Ramos (cell line): ENCODE results near the gene GNA12.

Experiments
- in situ Hi-C: fragments of 300-500 bp; cut with MboI; formaldehyde crosslinking; loops from one replicate; pipeline ENCODE4 v1.14.3; 2022; ENCODE audit warnings: low sequenced_read_pairs; ENCODE audit not compliant: unreplicated experiment

The GNA12 gene

GRCh38 chr7:2869981-2870380, 25.9 kb upstream of the GNA12 start:
- in situ Hi-C loops: loop anchor here (5.0 to 25.0 kb wide), 3 partner anchors 277 to 1017 kb away; no protein-coding TSS in a partner anchor

- in situ Hi-C loops: loop anchor here (5.0 to 25.0 kb wide), 3 partner anchors 281 to 1021 kb away; no protein-coding TSS in a partner anchor
These were observed 22.5 kb upstream of the GNA12 start for GRCh38 chr7:2866601-2867000.

GRCh38 chr7:2864999-2865670, 21.0 kb upstream of the GNA12 start:
- in situ Hi-C loops: loop anchor here (5.0 to 25.0 kb wide), 3 partner anchors 282 to 1022 kb away; no protein-coding TSS in a partner anchor

- in situ Hi-C loops: loop anchor here (25.0 kb wide), 2 partner anchors 798 to 1023 kb away; no protein-coding TSS in a partner anchor
These were observed 20.3 kb upstream of the GNA12 start for GRCh38 chr7:2864204-2864985.

DNA sequence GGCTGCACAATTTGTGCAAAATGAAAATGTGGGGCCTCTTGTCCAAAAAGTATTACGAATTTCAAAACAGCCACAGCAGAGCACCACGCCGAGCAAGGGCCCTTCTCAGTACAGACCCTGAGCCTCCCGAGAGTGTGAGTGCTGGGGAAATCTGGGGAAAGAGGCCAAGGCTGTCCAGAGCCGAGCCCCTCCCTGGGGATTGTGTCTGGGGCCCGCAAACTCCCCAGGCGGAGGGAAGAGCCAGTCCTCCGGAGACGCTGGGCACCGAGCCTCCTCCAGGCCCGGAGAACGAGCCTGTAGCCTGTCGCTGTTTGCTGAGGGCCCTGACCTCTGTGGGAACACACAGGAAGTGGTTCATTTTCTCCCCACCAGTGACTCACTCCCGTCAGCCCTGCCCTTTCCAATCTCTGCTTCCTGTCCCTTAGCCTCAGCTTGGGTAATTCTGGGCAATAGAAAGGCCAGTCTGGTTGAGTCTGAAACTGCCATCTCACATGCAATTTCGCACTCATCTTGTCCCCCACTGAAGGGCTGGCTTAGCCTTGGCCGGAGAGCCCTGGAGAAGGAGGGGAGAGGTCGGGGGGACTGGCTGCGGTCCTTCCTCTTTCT, 19.5 kb upstream of the GNA12 start:
- in situ Hi-C loops: loop anchor here (25.0 kb wide), 2 partner anchors 799 to 1024 kb away; no protein-coding TSS in a partner anchor

- in situ Hi-C loops: loop anchor here (25.0 kb wide), 2 partner anchors 799 to 1024 kb away; no protein-coding TSS in a partner anchor
These were observed 18.8 kb upstream of the GNA12 start for GRCh38 chr7:2862831-2863361.

- in situ Hi-C loops: loop anchor here (25.0 kb wide), 2 partner anchors 801 to 1026 kb away; no protein-coding TSS in a partner anchor
These were observed 17.4 kb upstream of the GNA12 start for GRCh38 chr7:2861509-2861908.

GRCh38 chr7:2860627-2861133, 16.6 kb upstream of the GNA12 start:
- in situ Hi-C loops: loop anchor here (25.0 kb wide), 2 partner anchors 802 to 1027 kb away; no protein-coding TSS in a partner anchor

DNA sequence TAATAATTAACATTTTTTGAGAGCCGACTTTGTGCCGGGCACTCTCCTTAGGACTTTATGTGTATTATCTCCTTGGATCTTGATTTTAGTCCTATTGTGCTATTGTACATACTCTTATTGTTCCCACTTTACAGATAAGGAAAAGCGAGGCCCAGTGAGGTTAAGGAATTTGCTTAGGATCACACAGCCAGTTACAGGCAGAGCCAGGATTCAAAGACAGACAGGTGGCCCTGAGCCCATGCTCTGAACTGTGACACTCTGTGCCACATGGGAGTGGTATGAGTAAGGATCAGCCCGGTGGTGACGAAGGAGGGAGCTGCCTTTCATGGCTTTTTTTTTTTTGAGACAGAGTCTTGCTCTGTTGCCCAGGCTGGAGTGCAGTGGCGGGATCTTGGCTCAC, 15.8 kb upstream of the GNA12 start:
- in situ Hi-C loops: loop anchor here (25.0 kb wide), 2 partner anchors 802 to 1027 kb away; no protein-coding TSS in a partner anchor

- in situ Hi-C loops: loop anchor here (25.0 kb wide), 2 partner anchors 804 to 1029 kb away; no protein-coding TSS in a partner anchor
These were observed 14.5 kb upstream of the GNA12 start for GRCh38 chr7:2858621-2859020.

DNA sequence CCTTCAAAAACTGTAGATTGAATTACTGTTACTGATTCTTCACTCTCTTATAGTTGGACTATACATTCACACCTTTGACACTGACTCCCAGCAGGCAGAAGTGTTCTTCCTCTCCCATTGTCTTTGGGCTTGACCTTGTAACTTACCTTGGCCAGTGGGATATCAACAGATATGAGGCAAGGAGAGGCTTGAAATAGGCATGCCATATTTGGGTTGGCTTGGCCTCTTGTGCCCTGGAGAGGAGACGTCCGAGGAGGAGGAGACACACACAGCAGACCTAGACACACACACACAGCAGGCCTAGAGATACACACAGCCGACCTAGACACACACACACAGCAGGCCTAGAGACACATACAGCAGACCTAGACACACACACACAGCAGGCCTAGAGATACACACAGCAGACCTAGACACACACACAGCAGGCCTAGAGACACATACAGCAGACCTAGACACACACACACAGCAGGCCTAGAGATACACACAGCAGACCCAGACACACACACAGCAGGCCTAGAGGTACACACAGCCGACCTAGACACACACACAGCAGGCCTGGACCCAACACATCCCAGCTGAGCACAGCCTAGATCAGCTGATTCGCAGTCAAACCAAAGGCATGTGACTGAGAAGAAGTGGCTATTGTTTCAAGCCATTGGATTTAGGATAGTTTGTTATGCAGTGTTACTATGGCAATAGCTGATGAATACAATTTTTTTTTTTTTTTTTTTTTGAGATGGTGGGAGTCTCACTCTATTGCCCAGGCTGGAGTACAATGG, 12.5 kb upstream of the GNA12 start:
- in situ Hi-C loops: loop anchor here (25.0 kb wide), 2 partner anchors 806 to 1031 kb away; no protein-coding TSS in a partner anchor

GRCh38 chr7:2855386-2855785, 11.3 kb upstream of the GNA12 start:
- in situ Hi-C loops: loop anchor here (25.0 kb wide), 2 partner anchors 807 to 1032 kb away; no protein-coding TSS in a partner anchor

DNA sequence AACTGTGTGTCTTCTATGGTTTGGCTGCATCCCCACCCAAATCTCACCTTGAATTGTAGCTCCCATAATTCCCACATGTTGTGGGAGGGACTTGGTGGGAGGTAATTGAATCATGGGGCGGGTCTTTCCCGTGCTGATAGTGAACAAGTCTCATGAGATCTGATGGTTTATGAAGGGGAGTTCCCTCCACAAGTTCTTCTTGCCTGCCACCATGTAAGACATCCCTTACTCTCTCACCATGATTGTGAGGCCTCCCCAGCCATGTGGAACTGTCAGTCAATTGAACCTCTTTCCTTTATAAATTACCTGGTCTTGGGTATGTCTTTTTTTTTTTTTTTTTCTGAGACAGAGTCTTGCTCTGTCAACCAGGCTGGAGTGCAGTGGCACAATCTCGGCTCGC, 9.4 kb upstream of the GNA12 start:
- in situ Hi-C loops: loop anchor here (25.0 kb wide), 2 partner anchors 809 to 1034 kb away; no protein-coding TSS in a partner anchor

- in situ Hi-C loops: loop anchor here (25.0 kb wide), 2 partner anchors 809 to 1034 kb away; no protein-coding TSS in a partner anchor
These were observed 9.0 kb upstream of the GNA12 start for GRCh38 chr7:2853147-2853546.

- in situ Hi-C loops: loop anchor here (25.0 kb wide), 2 partner anchors 811 to 1036 kb away; no protein-coding TSS in a partner anchor
These were observed 7.4 kb upstream of the GNA12 start for GRCh38 chr7:2851497-2851896.

DNA sequence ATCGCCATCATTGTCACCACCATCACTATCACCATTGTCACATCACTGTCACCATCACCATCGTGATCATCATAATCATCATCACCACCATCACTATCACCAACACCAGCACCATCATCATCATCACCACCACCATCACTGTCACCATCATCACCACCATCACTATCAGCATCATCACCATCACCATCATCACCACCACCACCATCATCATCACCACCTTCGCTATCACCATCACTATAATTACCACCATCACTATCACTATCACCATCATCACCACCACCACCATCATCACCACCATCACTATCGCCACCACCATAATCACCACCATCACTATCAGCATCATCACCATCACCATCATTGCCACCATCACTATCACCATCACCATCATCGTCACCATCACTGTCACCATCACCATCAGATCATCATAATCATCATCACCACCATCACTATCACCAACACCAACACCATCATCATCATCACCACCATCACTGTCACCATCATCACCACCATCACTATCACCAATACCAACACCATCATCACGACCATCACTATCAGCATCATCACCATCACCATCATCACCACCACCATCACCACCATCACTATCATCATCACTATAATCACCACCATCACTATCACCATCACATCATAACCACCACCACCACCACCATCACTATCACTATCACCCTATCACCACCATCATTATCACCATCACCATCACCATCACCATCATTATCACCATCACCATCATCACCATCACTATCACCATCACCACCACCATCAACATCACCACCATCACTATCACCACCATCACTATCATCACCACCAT, 6.0 kb upstream of the GNA12 start:
- in situ Hi-C loops: loop anchor here (25.0 kb wide), 2 partner anchors 812 to 1037 kb away; no protein-coding TSS in a partner anchor

DNA sequence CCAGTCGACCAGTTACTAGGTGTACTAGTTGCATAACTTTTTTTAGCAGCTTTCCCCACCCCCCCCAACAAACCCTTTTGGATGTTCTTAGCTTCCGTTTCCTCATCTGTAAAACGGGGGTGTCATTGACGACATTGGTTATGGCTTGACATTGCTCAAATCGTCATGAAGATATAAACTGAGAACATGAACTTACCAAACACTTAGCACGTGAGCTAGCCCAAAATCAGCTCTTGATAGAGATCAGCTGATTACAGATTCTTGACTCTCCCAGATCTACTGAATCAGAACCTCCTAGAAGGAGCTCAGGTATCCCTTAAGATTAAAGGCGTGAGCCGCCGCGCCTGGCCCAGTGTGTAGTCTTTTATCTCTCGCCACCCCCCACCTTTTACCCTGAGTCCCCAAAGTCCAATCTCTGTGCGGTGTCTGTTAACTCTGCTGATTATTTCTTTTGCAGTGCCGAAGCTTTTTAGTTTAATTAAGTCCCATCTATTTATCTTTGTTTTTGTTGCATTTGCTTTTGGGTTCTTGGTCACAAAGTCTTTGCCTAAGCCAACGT, 1.0 kb upstream of the GNA12 start:
- in situ Hi-C loops: no loop called here
